Stimulated activated CD8-positive, alpha-beta memory T cell treated with anti-CD3 and anti-CD28 coated beads, Interleukin-15, amount 100 ng/mL, for 1 hour (primary cell): ENCODE data around the gene CACUL1.
A peak's percentile ranks its signal among the peaks of the same experiment; 100 is the strongest.

Experiments used
- DNase-seq: peaks from one replicate; pipeline ENCODE4 v3.0.0-alpha.2; 2020; ENCODE audit warnings: low read depth

The CACUL1 gene

DNA sequence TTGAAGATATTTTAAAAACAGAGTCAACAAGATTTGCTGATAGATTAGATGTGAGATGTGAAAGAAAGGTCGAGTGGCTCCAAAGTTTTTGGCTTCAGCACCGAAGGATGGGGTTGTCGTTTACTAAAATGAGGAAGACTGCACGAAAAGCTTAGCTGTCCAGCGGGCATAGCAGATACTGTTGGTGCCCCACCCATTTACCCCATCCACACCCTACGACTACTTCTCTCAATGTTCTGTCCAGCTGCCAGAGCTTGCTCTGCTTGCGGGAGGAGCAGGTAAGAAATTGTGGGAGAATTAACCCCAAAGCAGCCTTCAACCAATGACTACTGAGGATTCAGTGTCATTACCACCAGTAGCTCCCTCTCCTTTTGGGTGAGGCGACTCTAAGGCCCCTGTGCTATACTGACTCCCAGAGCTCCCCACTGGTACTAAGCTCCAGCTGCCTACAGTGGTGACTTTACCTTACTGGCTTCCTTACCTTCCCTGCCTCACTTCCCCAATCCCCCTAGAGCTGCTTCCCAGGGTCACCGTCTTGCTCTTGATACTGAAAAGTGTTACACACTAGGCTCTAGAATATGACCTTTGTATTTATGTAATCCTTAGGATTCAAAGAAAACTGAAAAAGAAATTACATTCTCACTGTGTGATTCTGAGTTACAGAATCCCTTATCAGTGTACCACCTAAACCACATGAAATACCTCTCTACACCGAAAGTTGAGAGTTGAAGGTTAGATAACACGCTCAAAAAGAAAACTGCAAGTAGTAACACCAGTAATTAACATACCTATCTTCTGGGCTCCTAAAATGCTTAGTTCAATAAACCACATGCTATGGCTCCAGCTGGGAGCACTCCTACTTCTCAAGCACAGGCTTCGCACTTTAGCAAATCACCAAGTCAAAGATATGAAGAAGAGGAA is 22.3 kb downstream of the CACUL1 start:
- no peak for DNase-seq

DNA sequence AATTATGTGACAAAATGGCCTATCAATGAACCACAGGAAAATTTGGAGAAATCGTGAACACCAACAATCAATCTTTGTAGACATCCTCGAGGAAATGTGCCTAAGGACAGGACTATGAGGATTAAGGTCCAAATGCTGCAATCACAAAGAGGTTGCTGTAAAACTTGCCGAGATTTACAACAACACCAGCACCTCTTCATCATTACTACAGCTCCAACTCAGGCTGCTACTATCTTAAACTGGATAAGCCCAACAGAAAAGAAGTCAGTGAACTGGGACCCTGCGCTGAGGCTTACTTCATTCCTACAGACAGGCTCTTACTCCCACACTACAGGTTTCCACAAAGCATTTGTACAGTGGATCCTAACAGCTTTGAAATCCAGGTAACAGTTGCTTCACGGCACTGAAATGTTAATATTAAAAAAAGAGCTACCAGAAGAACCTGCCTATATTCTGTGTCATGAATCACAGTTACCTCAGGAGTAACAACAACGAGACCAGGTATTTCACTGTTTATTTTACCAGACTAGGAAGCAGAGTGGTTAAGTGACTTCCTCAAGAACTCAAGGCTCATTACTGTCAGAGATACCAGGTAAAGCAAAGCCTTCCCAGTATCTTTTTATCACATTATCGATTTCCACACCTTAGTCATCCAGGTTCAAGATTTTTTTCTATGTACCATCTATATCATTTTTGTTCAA is 23.9 kb downstream of the CACUL1 start:
- no peak for DNase-seq

DNA sequence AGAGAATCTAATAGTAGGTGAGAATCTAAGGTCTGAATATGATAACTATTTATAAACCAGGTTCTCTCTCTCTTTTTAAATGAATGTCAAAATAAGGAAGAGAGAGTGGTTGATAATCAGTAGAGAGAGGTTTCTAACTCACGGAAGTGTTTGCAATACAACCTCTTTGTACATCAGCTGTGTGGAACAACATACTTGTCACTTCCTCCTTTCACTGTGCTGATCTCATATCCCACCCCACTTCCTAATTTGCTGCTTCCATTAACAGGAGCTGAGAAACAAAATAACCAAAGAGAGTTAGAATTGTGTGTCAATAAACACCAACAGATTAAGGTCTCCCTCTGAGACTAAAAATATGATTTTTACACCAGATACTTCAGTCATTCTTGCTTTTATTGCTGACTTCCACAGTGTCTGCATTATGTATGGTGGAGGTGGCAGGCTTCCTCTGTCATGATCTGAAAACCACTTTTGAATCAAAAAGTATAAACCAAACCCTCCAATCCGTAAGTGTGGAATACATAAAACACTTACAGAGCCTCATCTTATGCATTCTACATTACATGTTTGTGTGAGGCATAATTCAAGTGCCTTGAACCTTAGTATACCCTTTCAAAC is 25.0 kb downstream of the CACUL1 start:
- no peak for DNase-seq

DNA sequence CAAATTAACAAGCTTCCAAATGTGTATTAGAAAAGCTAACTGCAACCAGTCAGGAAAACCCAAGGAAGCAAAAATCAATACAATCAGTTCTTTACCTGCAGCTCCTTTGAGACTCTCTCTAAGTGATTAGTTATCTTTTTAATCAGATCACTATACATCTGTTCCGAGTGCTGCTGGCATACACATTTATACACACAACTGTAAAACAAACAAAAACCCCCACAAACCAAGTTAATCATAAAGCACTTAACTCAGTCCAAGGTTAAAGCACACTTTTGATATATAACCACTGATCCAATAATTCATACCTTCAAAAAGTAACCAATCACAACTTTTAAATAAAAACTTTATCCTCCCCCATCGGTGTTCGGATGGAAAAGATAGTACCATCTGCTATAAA is 25.6 kb downstream of the CACUL1 start:
- no peak for DNase-seq

DNA sequence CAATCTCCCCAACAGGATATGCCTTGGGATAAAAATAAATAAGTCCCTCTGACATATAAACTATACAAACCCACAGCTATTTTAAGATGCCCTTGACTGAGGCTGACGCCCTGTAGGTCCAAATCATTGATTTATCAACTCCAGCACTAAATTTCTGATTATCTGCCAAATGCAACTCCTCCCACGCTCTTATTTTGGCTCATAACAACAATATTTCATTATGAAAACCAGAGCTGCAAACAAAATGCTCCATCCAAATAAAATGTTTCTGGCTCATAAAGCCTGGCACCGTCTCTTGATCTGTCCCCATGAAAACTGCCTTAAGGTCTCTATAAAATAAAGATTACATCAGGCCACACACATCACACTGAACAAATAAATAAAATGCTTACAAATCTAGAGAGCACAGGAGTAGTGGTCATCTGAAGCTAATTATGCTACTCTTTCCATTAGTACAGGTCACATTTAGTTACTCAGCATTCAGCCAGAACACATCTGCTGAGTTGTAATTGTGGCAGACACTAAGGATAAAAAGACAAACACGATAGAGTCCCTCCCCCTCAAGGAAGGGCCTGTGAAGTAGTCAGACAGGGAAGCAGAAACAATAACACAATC is 28.8 kb downstream of the CACUL1 start:
- no peak for DNase-seq

DNA sequence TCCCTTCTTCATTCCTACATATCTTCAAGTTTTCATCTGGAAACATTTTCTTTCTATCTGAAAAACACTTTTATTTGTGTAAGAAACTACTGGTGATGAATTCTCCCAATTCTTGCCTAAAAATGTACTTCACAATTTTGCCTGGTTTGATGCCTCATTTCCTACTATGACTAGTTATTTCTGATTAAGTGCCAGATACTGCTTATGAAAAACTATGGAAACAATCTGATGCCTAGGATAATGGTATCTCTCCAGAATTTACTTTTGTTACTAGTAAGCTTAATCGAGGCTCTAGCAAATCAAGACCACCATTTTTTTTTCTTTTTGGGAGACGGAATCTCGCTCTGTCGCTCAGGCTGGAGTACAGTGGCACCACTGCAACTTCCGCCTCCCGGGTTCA is 31.3 kb downstream of the CACUL1 start:
- DNase-seq: no peak

DNA sequence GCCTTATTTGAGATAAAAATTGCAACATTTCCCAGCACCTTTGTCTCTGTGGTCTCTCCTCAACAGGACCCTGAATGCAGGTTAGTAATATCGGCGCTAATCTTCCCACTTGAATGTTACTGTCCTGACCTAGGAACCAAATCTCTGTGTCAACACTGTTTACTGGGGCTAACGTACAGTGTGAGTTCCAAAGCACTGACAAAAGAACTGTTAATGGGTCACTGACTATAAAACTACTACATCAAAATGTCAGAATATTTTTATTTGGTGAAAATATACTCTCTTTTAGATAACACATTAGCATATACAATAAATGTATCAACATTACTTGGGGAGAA is 33.3 kb downstream of the CACUL1 start:
- DNase-seq: no peak

DNA sequence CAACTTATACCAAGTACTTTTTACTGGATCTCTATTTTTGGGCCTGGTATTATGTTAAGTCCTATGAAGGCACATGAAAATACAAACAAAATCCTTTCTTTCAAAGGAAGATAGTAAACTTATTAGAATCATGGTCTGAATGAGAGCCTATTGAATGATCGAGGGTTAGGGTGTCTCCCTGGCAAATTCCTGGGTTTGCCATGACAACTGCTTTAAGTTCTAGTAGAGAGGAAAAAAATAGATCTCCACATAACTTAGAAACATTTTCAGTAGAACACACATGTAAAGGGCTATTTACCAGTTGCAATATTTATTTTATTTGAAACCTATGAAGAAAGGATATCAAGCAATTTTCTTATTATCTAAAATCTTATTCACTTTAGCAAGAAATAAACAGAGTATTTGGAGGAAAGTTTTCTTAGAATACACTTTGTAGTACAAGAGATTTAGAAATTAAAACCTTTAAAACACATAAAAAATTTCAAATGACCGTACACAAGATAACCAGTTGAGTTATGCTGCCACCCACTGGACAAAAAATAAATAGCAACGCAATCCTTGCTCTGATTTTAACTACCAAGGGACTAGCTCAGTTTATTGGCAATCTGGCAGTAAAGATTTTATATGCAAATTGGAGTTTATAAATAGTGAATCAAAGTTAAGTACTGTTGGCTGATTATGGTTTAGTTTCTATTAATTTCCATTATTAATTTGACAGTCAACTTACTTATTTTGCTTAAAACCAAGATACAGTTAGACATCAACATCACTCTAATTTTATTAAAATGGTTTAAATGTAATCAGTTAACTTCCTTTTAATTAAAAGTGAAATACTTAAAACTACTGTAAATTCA is 33.9 kb downstream of the CACUL1 start:
- DNase-seq: peak; percentile 60

DNA sequence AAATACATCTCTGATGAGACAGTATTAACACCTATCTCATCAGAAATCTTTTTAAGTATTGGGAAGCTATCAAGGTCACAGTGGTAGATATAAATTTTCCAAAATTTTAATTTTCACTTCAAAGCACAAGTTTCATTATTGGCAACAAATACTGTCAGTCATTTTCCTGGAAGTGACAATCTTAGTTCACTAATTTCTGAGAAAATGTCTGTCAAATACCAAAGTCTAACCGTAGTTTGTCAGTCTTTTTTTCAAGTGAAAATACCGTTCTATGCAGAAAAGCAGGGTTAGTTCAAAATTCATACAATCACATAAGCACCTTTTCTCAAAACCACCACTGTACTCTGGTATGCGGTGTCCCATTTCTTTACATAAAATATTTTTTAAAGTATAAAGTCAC is 40.4 kb downstream of the CACUL1 start:
- DNase-seq: no peak

DNA sequence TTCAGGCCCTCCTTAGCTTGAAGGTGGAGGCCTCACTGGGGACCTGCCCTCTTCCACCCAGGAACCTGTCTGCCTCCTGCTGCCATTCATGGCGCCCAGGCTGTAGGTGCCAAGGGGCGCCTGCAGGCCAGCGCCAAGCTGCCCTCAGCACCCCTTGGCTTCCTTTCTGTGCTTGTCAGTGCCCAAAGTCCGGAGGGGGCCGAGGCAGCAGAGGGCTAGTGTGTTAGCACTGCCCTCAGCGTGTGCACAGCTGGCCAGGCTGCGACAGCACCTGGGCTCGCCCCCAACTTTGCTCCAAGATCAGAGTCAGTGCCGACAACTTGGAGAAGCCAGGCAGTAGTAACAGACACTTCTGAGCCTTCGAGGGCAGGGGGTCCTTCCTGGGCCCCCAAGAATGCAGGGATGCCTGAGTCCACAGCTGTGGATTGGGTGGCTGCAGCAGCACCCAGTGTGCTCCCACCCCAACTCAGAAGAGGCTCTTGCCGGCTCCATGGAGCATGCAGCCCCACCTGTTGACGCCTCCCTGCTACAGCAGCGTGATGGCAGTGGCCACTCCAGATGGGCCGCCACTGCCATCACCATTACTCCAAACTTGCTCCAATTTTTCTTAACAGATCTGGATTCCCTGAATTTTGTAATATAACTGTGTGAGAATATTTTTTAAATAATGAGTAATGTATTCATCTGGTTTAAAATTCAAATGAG is 41.7 kb downstream of the CACUL1 start:
- no peak for DNase-seq

DNA sequence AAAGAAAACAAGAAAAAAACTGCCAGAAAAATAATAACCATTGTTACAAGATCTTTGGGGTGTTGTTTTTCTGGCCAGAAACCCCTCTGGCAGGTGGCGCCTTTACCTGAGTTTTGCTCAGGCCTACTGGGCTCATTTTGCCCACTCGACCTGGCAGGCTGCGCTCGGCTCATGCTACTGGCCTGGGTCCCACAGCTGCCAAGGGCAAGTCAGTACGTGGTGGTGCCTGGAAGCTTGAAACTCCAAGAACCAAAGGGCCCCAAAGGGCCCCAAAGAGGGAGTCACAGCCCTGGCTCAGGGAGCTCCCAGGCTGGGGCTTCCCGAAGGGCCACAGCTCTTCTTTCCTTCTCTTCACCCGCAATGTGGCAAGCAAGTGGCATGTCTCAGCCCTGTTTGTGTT is 42.7 kb downstream of the CACUL1 start:
- no peak for DNase-seq

DNA sequence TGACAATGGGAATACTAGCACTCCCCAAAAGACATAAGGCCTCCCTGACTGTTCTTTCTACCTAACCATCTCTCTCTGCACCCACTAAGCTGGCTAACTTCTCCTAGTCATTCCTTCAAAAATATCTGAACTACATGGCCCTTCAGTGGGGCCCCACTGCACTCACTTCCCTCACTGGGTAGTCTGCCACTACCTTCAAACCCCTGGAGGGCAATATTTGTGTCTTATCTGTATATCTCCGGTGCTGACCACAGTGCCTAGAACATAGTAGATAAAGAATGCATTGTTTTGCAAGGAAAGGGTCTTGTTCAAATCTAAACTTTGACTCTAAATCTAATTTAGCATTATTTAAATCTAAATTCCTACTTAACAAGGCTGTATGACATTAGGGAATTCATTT is 44.3 kb downstream of the CACUL1 start:
- no peak for DNase-seq

DNA sequence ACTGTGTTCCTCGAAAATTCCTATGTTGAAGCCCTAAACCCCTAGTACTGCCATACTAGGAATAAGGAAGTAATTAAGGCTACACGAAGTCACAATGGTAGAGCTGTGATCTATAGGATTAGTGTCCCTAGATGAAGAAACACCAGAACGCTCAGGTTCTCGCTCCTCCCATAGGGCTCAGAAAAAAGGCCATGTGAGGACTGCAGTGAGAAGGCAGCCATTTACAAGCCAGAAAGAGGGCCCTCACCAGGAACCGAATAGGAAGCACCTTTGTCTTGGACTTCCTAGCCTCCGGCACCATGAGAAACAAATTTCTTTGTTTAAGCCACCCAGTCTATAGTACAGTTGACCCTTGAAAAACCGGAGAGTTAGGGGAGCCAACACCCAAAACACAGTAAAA is 46.2 kb downstream of the CACUL1 start:
- no peak for DNase-seq

DNA sequence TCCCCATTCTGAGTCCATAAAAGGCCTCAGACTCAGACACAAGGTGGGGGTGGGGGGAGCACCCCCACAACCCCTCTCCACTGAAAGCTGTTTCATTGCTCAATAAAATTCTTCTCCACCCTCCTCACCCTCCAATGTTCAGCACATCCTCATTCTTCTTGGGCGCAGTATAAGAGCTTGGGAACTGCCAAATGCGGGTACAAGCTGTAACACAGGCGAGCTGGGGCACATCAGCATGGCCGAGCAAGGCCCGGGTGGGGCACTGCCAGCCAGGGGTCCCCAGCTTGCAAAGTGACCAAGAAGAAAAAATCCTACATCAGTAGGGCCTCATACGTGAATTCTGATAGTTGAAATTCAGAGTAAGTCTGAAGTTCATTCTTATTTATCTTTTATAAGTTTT is 50.1 kb downstream of the CACUL1 start:
- DNase-seq: no peak

DNA sequence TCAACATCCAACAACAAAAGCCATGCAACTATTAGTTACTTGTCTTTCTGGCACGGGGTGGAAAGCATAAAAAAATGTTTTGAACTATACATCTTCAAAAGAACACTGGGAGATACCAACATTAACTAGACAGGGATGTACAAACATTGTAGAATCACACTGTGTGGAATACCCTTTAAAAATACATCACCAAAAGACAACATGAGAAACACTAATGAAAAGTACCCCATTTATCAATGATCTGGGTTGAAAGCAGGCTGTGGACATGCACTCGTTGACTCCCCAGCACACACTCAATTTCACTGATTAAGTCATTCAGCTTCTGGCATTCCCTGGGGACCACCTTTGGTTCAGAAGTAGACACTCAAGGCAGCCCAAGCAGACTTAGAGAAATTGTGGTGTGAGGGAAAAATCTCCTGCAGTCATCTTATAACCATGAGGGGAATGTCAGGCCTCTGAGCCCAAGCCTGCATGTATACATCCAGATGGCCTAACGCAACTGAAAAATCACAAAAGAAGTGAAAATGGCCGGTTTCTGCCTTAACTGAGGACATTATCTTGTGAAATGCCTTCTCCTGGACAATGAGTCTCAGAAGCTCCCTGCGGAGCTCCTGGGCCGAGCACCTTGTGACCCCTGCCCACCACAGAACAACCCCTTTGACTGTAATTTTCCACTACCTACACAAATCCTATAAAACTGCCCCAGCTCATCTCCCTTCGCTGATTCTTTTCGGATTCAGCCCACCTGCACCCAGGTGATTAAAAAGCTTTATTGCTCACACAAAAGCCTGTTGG is 53.0 kb downstream of the CACUL1 start:
- DNase-seq: no peak

DNA sequence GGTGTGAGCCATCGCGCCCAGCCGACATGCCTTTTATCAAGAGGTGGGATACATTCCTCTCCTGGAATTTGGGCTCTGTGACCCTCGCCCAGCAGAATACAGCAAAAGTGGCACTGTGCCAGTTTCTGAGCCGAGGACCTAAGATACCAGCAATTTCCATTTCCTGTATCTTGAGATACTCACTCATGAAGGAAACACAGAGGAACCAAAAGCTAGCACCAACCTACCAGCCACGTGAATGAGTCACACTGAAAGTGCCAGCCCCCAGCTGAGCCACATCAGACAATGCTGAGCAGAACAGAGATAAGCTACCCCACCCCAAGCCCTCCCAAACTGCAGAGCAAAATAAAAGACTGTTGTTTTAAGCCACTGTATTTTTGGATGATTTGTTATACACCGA is 56.3 kb downstream of the CACUL1 start:
- peak; percentile 63 for DNase-seq

DNA sequence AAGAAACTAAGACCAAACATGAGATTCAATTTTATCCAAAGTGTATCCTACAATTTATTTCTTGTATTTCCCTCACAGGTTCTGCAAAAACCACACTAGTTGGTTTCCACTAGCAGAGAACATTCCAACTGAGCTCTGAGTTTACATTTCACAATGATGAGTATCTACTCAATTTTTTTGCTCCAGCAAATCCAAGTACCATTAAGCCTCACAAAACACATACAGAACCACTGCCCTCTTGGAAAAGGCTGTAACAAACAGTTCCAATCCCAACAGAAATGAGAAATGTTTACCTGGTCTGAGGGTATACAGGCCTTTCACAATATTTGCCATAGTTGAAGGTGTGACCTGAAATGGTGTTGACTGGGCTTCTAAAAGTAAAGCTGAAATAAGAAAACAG is 59.9 kb downstream of the CACUL1 start:
- DNase-seq: no peak

DNA sequence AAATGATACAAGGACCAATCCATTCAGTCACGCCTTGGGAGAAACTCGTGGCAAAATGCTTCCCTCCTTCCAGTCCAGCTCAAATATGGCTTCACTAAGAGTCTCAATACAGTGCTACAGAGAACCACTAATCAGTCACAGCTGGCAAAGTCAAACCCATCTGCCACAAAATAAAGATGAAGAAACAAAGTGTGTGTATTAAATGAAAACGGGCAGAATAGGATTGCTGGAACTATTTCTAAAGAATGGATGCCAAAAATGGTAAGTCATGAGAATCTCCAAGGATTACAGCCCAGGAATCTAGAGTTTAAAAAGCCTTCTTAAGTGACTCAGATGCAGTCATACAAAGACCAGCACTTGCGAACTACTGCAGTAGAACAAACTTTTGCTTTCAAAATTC is 61.9 kb downstream of the CACUL1 start:
- DNase-seq: no peak

DNA sequence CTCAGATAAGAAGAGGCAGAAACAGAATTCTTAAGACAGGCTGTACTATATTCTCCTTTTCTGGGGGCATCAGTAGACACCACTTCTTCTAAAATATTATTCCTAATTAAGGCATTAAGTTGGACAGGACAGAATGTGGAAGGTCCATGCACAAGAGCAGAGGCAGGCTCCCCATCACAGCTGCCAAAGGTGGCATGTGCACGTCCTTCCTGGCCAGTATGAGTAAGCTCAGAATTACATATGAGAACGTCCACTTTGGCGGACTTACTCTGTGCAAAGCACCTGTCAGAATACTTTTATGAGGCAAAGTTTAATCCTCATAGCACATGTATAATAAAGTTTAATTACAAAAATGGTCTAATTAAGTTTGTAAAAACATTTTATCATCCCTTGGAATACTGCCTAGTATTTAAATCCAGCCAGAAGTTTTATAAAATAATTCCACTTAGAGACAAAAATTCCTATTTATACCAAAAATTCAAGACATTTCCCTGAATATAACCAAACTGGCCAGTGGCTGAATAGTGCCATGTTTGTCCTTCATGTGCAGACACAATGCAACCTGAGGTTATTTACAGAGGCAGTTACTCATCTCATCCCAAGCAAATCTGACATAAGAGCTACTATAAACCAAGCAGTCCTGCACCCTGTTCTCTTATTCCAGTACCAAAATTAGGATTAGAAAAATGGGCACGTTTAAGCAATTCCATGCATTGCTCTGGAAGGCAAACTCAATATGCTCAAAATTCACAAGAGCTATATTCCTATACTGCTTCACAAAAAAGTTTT is 65.5 kb downstream of the CACUL1 start:
- DNase-seq: no peak

DNA sequence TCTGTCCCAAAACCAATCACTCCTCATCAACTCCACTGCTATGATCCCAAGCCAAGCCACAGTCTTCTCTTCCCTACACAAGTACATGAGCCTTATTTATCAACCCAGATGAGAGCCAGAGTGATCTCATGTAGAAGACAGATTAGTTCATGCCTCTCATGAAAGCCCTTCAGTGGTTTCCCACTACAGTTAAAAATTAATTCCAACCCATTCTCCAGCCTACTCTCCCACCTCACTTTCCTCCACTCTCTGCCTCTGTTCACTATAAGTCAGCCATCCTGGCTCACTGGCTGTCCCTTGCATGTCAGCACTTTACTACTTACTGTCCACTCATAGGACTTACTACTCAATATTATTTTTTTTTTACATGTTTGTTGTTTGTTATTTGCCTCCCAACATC is 67.3 kb downstream of the CACUL1 start:
- no peak for DNase-seq
